ENCODE data around the gene TAS1R2.

Gene TAS1R2

DNA sequence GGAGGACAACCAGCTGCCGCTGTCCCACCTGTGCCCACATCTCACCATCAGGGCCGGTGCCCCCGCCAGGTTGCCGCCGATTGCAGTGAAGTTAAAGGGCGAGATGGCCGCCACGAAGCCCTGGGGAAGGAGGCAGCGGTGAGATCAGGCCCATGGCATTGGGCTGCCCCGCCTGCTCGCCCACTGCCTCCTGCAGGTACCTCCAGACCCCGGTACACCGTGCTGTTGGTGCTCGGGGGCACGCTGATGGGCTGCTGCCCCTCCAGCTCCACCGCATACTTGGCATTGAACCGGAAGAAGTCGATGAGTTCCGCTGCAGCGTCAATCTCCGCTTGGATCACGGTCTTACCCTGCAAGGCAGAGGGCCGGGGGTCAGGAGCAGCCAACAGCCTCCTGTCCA is 23.6 kb upstream of the TAS1R2 start:
- Histone ChIP-seq H3K23ac (ENCODE audit: low read length) (no peak overlapping the region), H3K18ac (ENCODE audit: low read length) (no peak overlapping the region), H3K79me2 (ENCODE audit: control insufficient read depth, insufficient read depth, low read length, poor library complexity) (no peaks in the 10 kb centered on the region), H3K4me3 (ENCODE audit: low read depth, low read length) (no peak overlapping the region), H3K4me2 (ENCODE audit: low read length) (no peak overlapping the region), H2AFZ (ENCODE audit: insufficient read depth, low read length, poor library complexity) (no peak overlapping the region), H3K9ac (ENCODE audit: low read length) (no peak overlapping the region), H2BK120ac (ENCODE audit: insufficient read depth, low read length, poor library complexity) (no peak overlapping the region), H3K4ac (ENCODE audit: low read depth, low read length) (no peak overlapping the region), H2BK12ac (ENCODE audit: low read length) (no peak overlapping the region), H3K27ac (ENCODE audit: low read depth, low read length) (no peak overlapping the region), H2BK5ac (ENCODE audit: low read depth, low read length, poor library complexity) (no peak overlapping the region), H3K9me3 (ENCODE audit: insufficient read depth, low read depth, low read length) (peaks cover 2% of the 10 kb centered on the region), H4K8ac (ENCODE audit: low read depth, low read length) (no peak overlapping the region), H4K91ac (ENCODE audit: low read depth, low read length) (no peak overlapping the region), H4K12ac (ENCODE audit: low read depth, low read length) (no peak overlapping the region), H3K14ac (ENCODE audit: low read length) (no peak overlapping the region), H3K4me1 (ENCODE audit: control insufficient read depth in 1 of 2, insufficient read depth in 2 of 2, low read length in 2 of 2) (peaks cover 4 to 6% of the 10 kb centered on the region in 2 experiments), H3K36me3 (ENCODE audit: control insufficient read depth in 1 of 2, insufficient read depth in 2 of 2, low read length in 2 of 2) (peaks cover 54 to 64% of the 10 kb centered on the region in 2 experiments), H3K79me1 (ENCODE audit: low read length) (no peaks in the 10 kb centered on the region), H3K27me3 (ENCODE audit: insufficient read depth, low read length) (no peaks in the 10 kb centered on the region), H2AK5ac (ENCODE audit: low read length) (no peak overlapping the region)
- WGBS (ENCODE audit: extremely low coverage, insufficient coverage, insufficient read length): no CpG with 5 or more reads among the region's 23 CpGs
- no peak for DNase-seq

DNA sequence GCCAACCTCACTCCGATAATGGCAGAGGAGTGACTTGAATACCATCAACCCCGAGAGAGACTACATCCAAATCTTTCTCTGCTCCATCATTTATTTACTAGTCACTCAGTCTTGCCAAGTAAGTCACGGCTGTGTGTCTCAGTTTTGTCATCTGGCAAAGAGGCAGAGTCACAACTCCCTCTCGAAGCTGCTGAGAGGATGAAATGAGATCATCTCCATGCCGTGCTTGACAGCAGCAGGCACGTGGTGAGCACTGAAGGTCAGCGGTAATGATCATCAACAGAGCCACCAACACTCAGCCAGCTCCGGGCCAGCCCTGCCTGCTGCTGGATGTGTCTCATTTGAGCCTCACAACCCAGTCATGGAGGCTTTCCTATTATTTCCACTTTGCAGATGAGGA is 23.0 kb upstream of the TAS1R2 start:
- H3K4me2 ChIP-seq (ENCODE audit: low read length): no peak overlapping the region
- no CpG with 5 or more reads among the region's 8 CpGs for WGBS (ENCODE audit: extremely low coverage, insufficient coverage, insufficient read length)
- H3K4ac ChIP-seq (ENCODE audit: low read depth, low read length): no peak overlapping the region
- no peak overlapping the region for H3K14ac ChIP-seq (ENCODE audit: low read length)
- H3K27me3 ChIP-seq (ENCODE audit: insufficient read depth, low read length): no peaks in the 10 kb centered on the region
- H4K91ac ChIP-seq (ENCODE audit: low read depth, low read length): no peak overlapping the region
- H3K9me3 ChIP-seq (ENCODE audit: insufficient read depth, low read depth, low read length): peaks cover 2% of the 10 kb centered on the region
- H2AK5ac ChIP-seq (ENCODE audit: low read length): no peak overlapping the region
- peaks cover 4 to 6% of the 10 kb centered on the region in 2 experiments for H3K4me1 ChIP-seq (ENCODE audit: control insufficient read depth in 1 of 2, insufficient read depth in 2 of 2, low read length in 2 of 2)
- no peak overlapping the region for H2BK12ac ChIP-seq (ENCODE audit: low read length)
- H3K4me3 ChIP-seq (ENCODE audit: low read depth, low read length): no peak overlapping the region
- no peak overlapping the region for H3K9ac ChIP-seq (ENCODE audit: low read length)
- peaks cover 58% of the 10 kb centered on the region in 2 experiments for H3K36me3 ChIP-seq (ENCODE audit: control insufficient read depth in 1 of 2, insufficient read depth in 2 of 2, low read length in 2 of 2)
- no peak for DNase-seq
- H3K79me1 ChIP-seq (ENCODE audit: low read length): no peaks in the 10 kb centered on the region
- H2AFZ ChIP-seq (ENCODE audit: insufficient read depth, low read length, poor library complexity): no peak overlapping the region
- H3K23ac ChIP-seq (ENCODE audit: low read length): no peak overlapping the region
- no peak overlapping the region for H2BK120ac ChIP-seq (ENCODE audit: insufficient read depth, low read length, poor library complexity)
- H4K12ac ChIP-seq (ENCODE audit: low read depth, low read length): no peak overlapping the region
- H3K18ac ChIP-seq (ENCODE audit: low read length): no peak overlapping the region
- no peak overlapping the region for H2BK5ac ChIP-seq (ENCODE audit: low read depth, low read length, poor library complexity)
- H3K79me2 ChIP-seq (ENCODE audit: control insufficient read depth, insufficient read depth, low read length, poor library complexity): no peaks in the 10 kb centered on the region
- H3K27ac ChIP-seq (ENCODE audit: low read depth, low read length): no peak overlapping the region
- H4K8ac ChIP-seq (ENCODE audit: low read depth, low read length): no peak overlapping the region

DNA sequence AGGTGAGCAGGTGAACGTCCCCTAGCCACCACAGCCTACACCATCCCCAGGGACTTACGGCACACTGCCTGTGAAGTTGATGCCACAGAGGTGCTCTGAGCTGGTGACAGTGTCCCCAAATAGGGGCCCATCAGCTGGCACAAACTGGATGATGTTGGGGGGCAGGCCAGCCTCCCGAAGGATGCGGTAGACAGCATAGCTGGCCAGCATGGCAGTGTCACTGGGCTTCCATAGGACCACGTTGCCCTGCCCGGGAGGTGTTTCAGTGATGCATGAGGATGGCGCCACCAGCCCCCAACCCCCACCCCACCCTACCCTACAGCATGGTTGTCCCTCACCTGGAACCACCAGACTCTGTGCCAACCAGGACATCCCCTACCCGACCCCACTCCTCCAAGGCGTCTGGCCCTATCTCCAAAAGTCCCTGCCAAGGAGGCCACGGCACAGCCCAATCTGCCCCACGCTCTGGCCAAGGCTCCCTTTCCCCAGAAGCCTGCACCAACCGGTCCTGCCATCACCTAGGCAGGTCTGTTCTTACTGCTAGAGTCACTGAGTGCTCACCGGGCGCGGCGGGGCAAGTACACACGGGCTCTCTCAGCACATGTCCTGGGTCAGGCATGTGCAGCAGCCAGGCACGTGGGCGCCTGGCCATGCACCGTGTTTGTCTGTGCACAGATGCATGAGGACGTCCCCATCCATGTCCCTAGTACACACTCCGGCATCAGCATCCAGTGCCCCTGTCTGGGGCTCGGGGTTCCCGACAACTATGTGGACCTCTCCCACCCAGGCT is 22.4 kb upstream of the TAS1R2 start:
- Histone ChIP-seq H2BK12ac (ENCODE audit: low read length) (no peak overlapping the region), H4K8ac (ENCODE audit: low read depth, low read length) (no peak overlapping the region), H3K79me2 (ENCODE audit: control insufficient read depth, insufficient read depth, low read length, poor library complexity) (no peaks in the 10 kb centered on the region), H3K4me1 (ENCODE audit: control insufficient read depth in 1 of 2, insufficient read depth in 2 of 2, low read length in 2 of 2) (peaks cover 4 to 6% of the 10 kb centered on the region in 2 experiments), H2AK5ac (ENCODE audit: low read length) (no peak overlapping the region), H3K9me3 (ENCODE audit: insufficient read depth, low read depth, low read length) (peaks cover 2% of the 10 kb centered on the region), H3K79me1 (ENCODE audit: low read length) (no peaks in the 10 kb centered on the region), H4K91ac (ENCODE audit: low read depth, low read length) (no peak overlapping the region), H3K14ac (ENCODE audit: low read length) (no peak overlapping the region), H3K23ac (ENCODE audit: low read length) (no peak overlapping the region), H3K4me3 (ENCODE audit: low read depth, low read length) (no peak overlapping the region), H2BK5ac (ENCODE audit: low read depth, low read length, poor library complexity) (no peak overlapping the region), H3K27me3 (ENCODE audit: insufficient read depth, low read length) (no peaks in the 10 kb centered on the region), H2BK120ac (ENCODE audit: insufficient read depth, low read length, poor library complexity) (no peak overlapping the region), H3K27ac (ENCODE audit: low read depth, low read length) (no peak overlapping the region), H4K12ac (ENCODE audit: low read depth, low read length) (no peak overlapping the region), H3K9ac (ENCODE audit: low read length) (no peak overlapping the region), H2AFZ (ENCODE audit: insufficient read depth, low read length, poor library complexity) (no peak overlapping the region), H3K18ac (ENCODE audit: low read length) (no peak overlapping the region), H3K4me2 (ENCODE audit: low read length) (no peak overlapping the region), H3K36me3 (ENCODE audit: control insufficient read depth in 1 of 2, insufficient read depth in 2 of 2, low read length in 2 of 2) (peaks cover 60 to 63% of the 10 kb centered on the region in 2 experiments), H3K4ac (ENCODE audit: low read depth, low read length) (no peak overlapping the region)
- no peak for DNase-seq
- WGBS (ENCODE audit: extremely low coverage, insufficient coverage, insufficient read length): no CpG with 5 or more reads among the region's 24 CpGs

DNA sequence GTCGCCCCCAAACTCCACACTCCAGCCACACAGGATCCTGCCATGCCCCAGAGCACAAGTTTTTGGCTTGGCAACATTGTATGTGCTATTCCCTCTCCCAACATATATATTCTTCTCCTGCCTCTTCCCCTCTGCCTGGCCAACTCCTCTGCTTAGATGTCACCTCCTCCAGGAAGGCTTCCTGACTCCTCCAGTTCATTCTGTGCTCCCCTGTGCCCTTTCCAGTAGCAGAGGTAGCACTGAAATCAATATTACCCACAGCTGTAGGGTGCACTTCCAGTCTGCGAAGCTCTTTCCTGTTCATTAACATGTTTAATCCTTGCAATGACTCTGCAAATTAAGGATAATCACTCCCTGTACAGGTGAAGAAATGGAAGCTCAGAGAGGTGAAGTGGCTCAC is 21.7 kb upstream of the TAS1R2 start:
- Histone ChIP-seq H3K9me3 (ENCODE audit: insufficient read depth, low read depth, low read length) (peaks cover 2% of the 10 kb centered on the region), H2AFZ (ENCODE audit: insufficient read depth, low read length, poor library complexity) (no peak overlapping the region), H3K9ac (ENCODE audit: low read length) (no peak overlapping the region), H2BK5ac (ENCODE audit: low read depth, low read length, poor library complexity) (no peak overlapping the region), H4K8ac (ENCODE audit: low read depth, low read length) (no peak overlapping the region), H3K18ac (ENCODE audit: low read length) (no peak overlapping the region), H4K12ac (ENCODE audit: low read depth, low read length) (no peak overlapping the region), H2AK5ac (ENCODE audit: low read length) (no peak overlapping the region), H3K4me3 (ENCODE audit: low read depth, low read length) (no peak overlapping the region), H3K27me3 (ENCODE audit: insufficient read depth, low read length) (no peaks in the 10 kb centered on the region), H3K79me1 (ENCODE audit: low read length) (no peaks in the 10 kb centered on the region), H3K4me2 (ENCODE audit: low read length) (no peak overlapping the region), H3K79me2 (ENCODE audit: control insufficient read depth, insufficient read depth, low read length, poor library complexity) (no peaks in the 10 kb centered on the region), H3K14ac (ENCODE audit: low read length) (no peak overlapping the region), H3K4ac (ENCODE audit: low read depth, low read length) (no peak overlapping the region), H3K36me3 (ENCODE audit: control insufficient read depth in 1 of 2, insufficient read depth in 2 of 2, low read length in 2 of 2) (peaks cover 66 to 67% of the 10 kb centered on the region in 2 experiments), H3K23ac (ENCODE audit: low read length) (no peak overlapping the region), H4K91ac (ENCODE audit: low read depth, low read length) (no peak overlapping the region), H2BK12ac (ENCODE audit: low read length) (no peak overlapping the region), H3K4me1 (ENCODE audit: control insufficient read depth in 1 of 2, insufficient read depth in 2 of 2, low read length in 2 of 2) (peaks cover 0 to 4% of the 10 kb centered on the region in 2 experiments), H3K27ac (ENCODE audit: low read depth, low read length) (no peak overlapping the region), H2BK120ac (ENCODE audit: insufficient read depth, low read length, poor library complexity) (no peak overlapping the region)
- DNase-seq: no peak
- no CpG with 5 or more reads among the region's 2 CpGs for WGBS (ENCODE audit: extremely low coverage, insufficient coverage, insufficient read length)
